Nephron (organoid): Measurements from ENCODE around the gene PRR23E.

Experiments
- H3K27ac Mint-ChIP-seq, 3 experiments: 2 replicates each; pipeline ENCODE4 v1.8.0; 2020; ENCODE audit warnings: mixed read lengths in 3 of 3, mild to moderate bottlenecking in 2 of 3, moderate library complexity in 1 of 3
- H3K27me3 Mint-ChIP-seq: 2 replicates; pipeline ENCODE4 v1.8.0; 2021; ENCODE audit warnings: low read depth, mild to moderate bottlenecking, moderate library complexity, mixed read lengths
- H3K36me3 Mint-ChIP-seq: 2 replicates; pipeline ENCODE4 v1.8.0; 2020; ENCODE audit warnings: low read depth, mixed read lengths
- H3K4me1 Mint-ChIP-seq: 2 replicates; pipeline ENCODE4 v1.8.0; 2020; ENCODE audit warnings: mixed read lengths
- H3K4me3 Mint-ChIP-seq, 3 experiments: 2 replicates each; pipeline ENCODE4 v1.8.0; 2020; ENCODE audit warnings: mild to moderate bottlenecking in 3 of 3, mixed read lengths in 3 of 3, moderate library complexity in 2 of 3
- H3K9me3 Mint-ChIP-seq: 2 replicates; pipeline ENCODE4 v1.8.0; 2020; ENCODE audit warnings: mixed read lengths
- CTCF ChIP-seq, 3 experiments: fragments of 200-600 bp; sonication (generic); IDR thresholded peaks; one replicate each; pipeline ENCODE4 v1.5.0; 2021; ENCODE audit warnings: antibody characterized with exemption in 3 of 3; ENCODE audit not compliant: unreplicated experiment in 3 of 3

Gene PRR23E

GRCh38 chr3:127218454-127218922 lies 25.6 kb downstream of the PRR23E start:
- H3K4me1 Mint-ChIP-seq: peaks cover 8% of the 10 kb centered on the region
- peaks cover 10% of the 10 kb centered on the region for H3K27me3 Mint-ChIP-seq
- H3K36me3 Mint-ChIP-seq: no peaks in the 10 kb centered on the region
- no peak overlapping the region for H3K27ac Mint-ChIP-seq
- TF ChIP-seq CTCF (IDR thresholded peaks at IDR 0.05; ENCODE audit: unreplicated experiment in 3 of 3): no peak
- H3K4me3 Mint-ChIP-seq: no peak overlapping the region
- H3K9me3 Mint-ChIP-seq: no peaks in the 10 kb centered on the region

- Mint-ChIP-seq H3K27me3 (peaks cover 18% of the 10 kb centered on the region), H3K36me3 (peaks cover 5% of the 10 kb centered on the region), H3K4me3 (no peak overlapping the region), H3K27ac (no peak overlapping the region), H3K4me1 (peaks cover 8% of the 10 kb centered on the region), H3K9me3 (peaks cover 11% of the 10 kb centered on the region)
- TF ChIP-seq CTCF (IDR thresholded peaks at IDR 0.05; ENCODE audit: unreplicated experiment in 3 of 3): no peak
These were observed 27.6 kb downstream of the PRR23E start for GRCh38 chr3:127220497-127220896.

GRCh38 chr3:127221037-127221436 lies 28.1 kb downstream of the PRR23E start:
- H3K9me3 Mint-ChIP-seq: peaks cover 11% of the 10 kb centered on the region
- peaks cover 8% of the 10 kb centered on the region for H3K4me1 Mint-ChIP-seq
- peaks cover 5% of the 10 kb centered on the region for H3K36me3 Mint-ChIP-seq
- H3K4me3 Mint-ChIP-seq: no peak overlapping the region
- H3K27me3 Mint-ChIP-seq: peaks cover 24% of the 10 kb centered on the region
- no peak overlapping the region for H3K27ac Mint-ChIP-seq
- no peak for TF ChIP-seq CTCF (IDR thresholded peaks at IDR 0.05; ENCODE audit: unreplicated experiment in 3 of 3)

DNA sequence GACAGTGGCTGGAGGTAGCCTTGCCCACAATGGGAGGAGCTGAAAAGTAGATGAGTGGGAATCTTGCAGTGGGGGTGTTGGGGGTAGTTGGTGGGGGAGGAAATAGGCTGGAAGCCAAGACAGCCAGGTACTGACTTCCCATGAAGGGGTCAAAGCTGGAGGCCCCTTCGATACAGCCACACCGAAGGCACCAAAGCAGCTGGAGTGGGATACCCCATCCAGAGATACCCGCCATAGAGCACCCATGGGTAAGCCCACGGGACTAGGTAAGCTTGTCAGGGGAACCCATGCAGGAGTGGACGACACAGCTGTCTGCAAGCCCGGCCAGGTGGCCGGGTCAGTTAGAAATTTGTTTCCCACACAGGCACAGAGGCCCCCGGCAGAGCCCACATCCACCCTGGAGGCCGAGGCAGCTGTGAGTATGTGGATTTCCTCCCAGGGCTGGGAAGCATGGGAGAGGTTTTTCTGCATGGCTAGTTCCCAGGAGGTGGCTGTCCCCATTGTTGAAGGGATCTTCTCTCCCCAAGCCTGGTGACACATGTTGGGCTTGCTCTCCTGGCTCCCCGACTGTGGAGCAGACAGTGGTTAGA lies 28.6 kb downstream of the PRR23E start:
- Mint-ChIP-seq H3K27ac (no peak overlapping the region), H3K27me3 (peaks cover 27% of the 10 kb centered on the region), H3K4me1 (peaks cover 8% of the 10 kb centered on the region), H3K4me3 (no peak overlapping the region), H3K9me3 (peaks cover 11% of the 10 kb centered on the region), H3K36me3 (peaks cover 5% of the 10 kb centered on the region)
- TF ChIP-seq CTCF (IDR thresholded peaks at IDR 0.05; ENCODE audit: unreplicated experiment in 3 of 3): no peak

DNA sequence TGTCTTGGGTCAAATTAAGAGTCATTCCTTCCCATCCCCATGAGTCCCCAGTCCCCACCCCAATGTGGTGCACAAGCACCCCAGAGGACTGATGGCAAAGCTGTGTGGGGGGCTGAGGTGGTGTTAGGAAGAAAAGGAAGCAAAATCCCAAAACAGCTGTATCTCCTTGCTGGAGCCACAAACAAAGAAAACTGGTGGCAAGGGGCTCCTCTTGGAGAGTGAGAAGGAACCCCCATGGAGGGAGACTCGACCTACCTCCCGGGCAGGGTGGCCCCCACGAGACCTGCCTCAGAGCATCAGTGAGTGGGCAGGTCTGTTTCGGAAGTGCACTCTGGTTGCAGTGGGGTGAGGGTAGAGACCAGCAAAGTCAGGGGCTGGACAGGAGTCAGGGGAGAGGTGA lies 29.2 kb downstream of the PRR23E start:
- TF ChIP-seq CTCF (IDR thresholded peaks at IDR 0.05; ENCODE audit: unreplicated experiment in 3 of 3): no peak
- Mint-ChIP-seq H3K4me3 (no peak overlapping the region), H3K27ac (no peak overlapping the region), H3K36me3 (peaks cover 5% of the 10 kb centered on the region), H3K27me3 (peaks cover 27% of the 10 kb centered on the region), H3K4me1 (peaks cover 8% of the 10 kb centered on the region), H3K9me3 (peaks cover 11% of the 10 kb centered on the region)

DNA sequence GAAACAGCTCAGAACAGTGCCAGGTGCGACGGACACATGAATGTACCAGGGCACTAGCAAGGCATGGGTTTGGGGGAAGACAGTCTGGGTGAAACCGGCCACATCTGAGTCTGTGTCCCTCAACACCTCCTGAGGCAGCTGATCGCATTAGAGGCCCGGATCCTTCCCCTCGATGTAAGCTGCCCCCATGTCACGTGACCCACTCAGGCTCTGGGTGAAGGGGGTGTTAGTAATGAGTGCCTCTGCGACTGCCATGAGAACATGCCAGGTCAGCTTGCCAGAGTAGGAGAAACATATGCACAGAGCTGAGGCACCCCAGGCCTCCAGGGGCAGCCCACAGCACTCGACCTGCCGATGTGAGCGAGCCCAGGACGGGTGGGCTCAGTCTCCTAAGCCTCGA lies 29.7 kb downstream of the PRR23E start:
- peaks cover 11% of the 10 kb centered on the region for H3K9me3 Mint-ChIP-seq
- H3K36me3 Mint-ChIP-seq: peaks cover 5% of the 10 kb centered on the region
- H3K4me3 Mint-ChIP-seq: no peak overlapping the region
- TF ChIP-seq CTCF (IDR thresholded peaks at IDR 0.05; ENCODE audit: unreplicated experiment in 3 of 3): no peak
- peaks cover 8% of the 10 kb centered on the region for H3K4me1 Mint-ChIP-seq
- H3K27ac Mint-ChIP-seq: no peak overlapping the region
- H3K27me3 Mint-ChIP-seq: peaks cover 30% of the 10 kb centered on the region
